ENCODE results near the gene KLC3.

KLC3 gene

DNA sequence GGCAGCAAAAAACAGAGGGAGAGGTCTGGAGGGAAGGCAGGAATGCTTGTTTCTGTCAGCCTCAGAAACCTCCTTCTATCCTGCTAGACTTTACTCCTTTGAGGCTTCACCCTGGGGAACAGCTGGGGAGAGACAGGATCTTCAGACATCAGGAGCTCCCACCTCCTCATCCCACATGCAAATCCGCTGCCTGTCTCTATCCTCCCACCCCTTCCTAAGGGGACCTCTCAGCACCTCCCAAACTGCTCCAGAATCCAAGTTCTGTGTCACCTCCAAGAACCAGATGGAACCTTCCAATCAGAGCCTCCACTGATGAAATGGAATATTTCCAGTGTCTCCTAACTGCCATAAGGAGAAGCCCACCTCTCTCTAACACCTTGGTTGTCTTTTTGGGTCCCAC is 39.6 kb downstream of the KLC3 start:
- no peak for DNase-seq

DNA sequence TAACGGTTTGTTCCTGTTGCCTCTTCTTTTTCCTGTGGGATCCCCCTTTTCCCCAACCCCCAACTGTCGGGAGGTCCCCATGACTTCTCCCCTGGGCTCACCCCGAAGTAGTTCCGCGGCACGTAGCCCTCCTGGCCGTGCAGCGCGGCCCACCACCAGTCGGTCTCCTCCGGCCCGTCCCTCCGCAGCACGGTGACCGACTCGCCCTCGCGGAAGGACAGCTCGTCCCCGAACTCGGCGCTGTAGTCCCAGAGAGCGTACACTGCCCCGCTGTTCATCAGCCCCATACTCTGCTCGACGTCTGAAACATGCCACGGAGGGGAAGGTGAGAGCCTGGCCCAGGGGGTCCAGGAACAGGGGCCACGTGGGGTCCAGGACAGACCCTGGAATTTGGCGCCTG is 41.9 kb downstream of the KLC3 start:
- no peak for DNase-seq

DNA sequence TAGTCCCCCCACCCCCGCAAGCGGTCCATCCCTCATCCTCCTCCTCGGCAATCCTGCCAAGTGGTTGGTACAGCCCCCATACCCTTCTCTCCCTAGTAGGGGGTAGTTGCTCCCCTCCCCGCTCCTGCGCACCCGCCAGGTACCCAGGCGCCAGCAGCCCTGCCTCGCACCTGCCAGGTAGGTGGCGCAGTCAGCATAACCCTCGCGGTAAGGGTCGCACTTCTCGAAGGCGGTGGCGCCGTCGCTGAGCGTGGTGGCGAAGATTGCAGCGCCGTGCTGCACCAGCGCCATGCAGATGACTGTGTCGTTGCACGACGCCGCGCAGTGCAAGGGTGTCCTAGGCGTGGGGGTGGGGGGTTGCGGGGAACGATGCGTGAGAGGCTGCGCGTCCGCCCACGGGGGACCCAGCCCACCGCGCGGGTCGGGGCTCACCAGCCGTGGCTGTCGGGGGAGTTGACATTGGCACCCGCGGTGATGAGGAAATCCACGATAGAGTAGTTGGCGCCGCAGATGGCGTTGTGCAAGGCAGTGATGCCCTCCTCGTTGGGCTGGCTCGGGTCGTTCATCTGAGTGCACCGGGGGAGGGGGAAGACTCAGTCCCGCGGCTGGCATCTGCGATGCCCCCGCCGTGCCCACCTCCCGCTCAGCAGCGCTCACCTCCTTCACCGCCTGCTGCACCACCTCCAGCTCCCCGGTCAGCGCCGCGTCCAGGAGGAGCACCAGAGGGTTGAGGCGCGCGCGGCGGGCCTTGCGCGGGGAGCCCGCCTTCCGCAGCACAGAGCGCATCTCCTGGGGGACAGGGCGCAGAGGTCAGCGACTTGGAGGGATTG is 45.1 kb downstream of the KLC3 start:
- no peak for DNase-seq

- no peak for DNase-seq
Observed at GRCh38 chr19:45391346-45391745, 50.8 kb downstream of the KLC3 start.

- DNase-seq = no peak
Observed at GRCh38 chr19:45391871-45392665, 51.5 kb downstream of the KLC3 start.

DNA sequence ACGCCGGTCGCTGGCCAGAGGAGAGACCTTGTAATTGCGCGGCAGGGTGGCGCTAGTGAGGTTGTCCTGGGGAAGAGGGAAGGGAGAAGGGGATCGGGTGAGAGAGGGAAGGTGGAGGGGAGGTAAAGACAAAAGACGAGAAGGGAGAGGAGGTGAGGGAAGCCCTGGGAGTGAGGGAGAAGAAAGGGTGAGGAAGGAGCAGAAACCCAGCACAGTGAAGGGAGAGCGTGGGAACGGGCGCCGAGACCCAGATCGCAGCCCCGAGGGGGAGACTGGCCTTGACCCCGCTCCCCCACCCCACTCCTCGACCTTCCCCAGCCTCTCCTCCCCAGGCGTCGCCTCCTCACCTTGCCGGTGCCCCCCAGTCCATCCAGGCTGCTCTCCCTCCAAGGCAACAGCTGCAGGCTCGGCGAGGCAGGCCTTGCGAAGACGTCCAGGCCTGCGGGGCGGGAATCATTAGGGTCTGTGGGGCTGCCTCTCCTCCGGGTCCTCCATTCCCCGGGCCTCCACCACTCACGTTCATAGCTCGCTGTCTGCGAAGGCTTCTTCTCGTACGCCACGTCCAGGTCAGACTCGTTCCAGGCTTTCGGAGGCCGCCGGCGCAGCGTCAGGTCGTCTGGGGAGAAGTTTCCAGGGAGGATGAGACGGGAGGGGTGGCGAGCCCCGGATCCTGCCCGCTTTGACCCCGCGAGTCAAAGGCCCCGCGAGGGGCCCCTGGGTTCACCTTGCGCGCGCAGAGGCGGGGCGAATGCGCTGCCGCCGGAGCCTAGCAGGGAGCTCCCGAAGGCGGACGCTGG is 55.5 kb downstream of the KLC3 start:
- DNase-seq = no peak

DNA sequence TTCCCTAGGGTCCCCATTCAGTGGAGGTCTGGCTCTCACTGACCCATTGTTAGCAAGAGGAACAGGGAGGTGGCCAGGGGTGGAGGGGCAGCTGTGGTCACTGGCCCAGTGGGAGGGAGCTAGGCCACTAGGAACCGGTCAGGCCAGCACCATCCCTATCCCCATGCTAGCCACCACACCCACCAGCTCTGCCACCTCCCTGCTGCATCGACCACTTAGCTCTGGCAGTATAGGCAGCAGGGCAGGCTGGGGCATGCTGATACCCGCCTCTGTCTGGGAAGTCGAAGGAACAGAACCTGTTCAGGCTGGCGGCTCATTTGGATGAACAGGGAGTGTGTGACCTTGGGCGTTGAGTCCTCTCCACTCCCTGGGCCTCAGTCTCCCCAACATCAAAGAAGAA is 59.6 kb downstream of the KLC3 start:
- no peak for DNase-seq
